Measurements from ENCODE around the gene LTF.

The LTF gene

DNA sequence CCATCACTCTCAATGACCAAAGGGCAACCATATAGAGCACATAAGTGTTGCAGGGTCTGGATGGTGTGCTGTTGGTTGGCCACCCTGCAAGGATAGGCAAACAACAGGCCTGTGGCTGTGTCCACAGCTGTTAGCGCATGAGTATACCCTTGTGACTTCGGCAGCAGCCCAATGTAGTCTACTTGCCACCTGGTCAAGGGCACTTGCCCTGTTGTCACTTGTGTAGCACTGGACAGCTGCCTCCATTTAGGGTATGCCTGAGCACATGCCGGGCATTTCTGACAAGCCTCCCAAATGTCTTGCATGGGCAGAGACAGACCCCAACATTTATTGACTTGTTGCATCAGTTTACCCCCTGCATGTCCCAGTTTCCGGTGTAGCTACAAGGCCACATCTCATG, 44.9 kb downstream of the LTF start:
- no peak overlapping the region for H3K27ac ChIP-seq (replicated peaks)
- no peak overlapping the region for H3K4me3 ChIP-seq (replicated peaks; ENCODE audit: insufficient read depth, low read length)
- H3K27me3 ChIP-seq (ENCODE audit: insufficient read depth, poor library complexity, severe bottlenecking), result no peaks in the 10 kb centered on the region
- no peak for DNase-seq (ENCODE audit: low read depth in 1 of 2, low spot score in 1 of 2)
- TF ChIP-seq CTCF (IDR thresholded peaks at IDR 0.05; ENCODE audit: insufficient read depth, low read length) (no peak), SPI1 (IDR thresholded peaks at IDR 0.05; ENCODE audit: borderline replicate concordance, low read depth) (no peak), POLR2AphosphoS5 (IDR thresholded peaks at IDR 0.05; ENCODE audit: low read depth) (no peak), GABPA (IDR thresholded peaks at IDR 0.05; ENCODE audit: low read depth) (no peak)
- TF ChIP-seq, protein P1, sequence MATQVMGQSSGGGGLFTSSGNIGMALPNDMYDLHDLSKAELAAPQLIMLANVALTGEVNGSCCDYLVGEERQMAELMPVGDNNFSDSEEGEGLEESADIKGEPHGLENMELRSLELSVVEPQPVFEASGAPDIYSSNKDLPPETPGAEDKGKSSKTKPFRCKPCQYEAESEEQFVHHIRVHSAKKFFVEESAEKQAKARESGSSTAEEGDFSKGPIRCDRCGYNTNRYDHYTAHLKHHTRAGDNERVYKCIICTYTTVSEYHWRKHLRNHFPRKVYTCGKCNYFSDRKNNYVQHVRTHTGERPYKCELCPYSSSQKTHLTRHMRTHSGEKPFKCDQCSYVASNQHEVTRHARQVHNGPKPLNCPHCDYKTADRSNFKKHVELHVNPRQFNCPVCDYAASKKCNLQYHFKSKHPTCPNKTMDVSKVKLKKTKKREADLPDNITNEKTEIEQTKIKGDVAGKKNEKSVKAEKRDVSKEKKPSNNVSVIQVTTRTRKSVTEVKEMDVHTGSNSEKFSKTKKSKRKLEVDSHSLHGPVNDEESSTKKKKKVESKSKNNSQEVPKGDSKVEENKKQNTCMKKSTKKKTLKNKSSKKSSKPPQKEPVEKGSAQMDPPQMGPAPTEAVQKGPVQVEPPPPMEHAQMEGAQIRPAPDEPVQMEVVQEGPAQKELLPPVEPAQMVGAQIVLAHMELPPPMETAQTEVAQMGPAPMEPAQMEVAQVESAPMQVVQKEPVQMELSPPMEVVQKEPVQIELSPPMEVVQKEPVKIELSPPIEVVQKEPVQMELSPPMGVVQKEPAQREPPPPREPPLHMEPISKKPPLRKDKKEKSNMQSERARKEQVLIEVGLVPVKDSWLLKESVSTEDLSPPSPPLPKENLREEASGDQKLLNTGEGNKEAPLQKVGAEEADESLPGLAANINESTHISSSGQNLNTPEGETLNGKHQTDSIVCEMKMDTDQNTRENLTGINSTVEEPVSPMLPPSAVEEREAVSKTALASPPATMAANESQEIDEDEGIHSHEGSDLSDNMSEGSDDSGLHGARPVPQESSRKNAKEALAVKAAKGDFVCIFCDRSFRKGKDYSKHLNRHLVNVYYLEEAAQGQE (IDR thresholded peaks at IDR 0.05; ENCODE audit: insufficient replicate concordance, low read depth), result no peak

DNA sequence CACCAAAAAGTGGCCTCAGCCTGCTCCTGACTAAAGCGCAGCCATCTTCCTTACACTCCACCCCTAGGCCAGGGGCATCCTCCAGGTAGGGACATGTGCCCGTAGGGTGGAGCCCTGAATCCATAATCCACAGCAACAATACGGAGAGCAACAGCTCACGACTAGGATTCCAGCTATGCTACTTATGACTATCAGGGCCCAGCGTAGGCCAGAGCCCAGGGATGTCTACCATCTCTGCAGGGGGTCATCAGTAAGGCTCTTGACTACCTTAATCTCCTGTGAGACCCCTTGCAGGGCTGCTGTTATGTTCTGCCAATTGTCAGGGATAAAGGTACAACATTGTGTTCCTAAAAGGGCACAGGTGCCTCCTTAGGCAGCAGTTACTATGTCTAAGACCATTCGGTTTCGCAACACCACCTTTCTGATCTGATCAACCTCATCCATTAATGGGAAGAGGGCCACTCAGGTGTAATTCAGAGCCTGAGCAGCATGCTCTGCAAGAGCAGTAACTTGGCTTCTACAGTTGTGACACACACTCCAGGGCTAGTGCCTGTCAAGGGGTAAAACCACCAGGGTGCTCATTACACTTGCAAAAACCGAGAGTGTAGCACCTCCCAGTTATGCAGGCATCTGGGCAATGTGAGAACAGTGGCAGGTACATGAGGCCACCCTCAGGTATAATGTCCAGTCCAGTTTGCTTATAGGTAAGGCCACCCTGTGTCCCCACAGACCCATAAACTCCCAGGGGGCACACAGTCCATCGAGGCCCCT, 46.7 kb downstream of the LTF start:
- TF ChIP-seq GABPA (IDR thresholded peaks at IDR 0.05; ENCODE audit: low read depth), result no peak
- no peak overlapping the region for H3K27ac ChIP-seq (replicated peaks)
- no peak for DNase-seq (ENCODE audit: low read depth in 1 of 2, low spot score in 1 of 2)
- no peaks in the 10 kb centered on the region for H3K27me3 ChIP-seq (ENCODE audit: insufficient read depth, poor library complexity, severe bottlenecking)
- H3K4me3 ChIP-seq (replicated peaks; ENCODE audit: insufficient read depth, low read length), result no peak overlapping the region

DNA sequence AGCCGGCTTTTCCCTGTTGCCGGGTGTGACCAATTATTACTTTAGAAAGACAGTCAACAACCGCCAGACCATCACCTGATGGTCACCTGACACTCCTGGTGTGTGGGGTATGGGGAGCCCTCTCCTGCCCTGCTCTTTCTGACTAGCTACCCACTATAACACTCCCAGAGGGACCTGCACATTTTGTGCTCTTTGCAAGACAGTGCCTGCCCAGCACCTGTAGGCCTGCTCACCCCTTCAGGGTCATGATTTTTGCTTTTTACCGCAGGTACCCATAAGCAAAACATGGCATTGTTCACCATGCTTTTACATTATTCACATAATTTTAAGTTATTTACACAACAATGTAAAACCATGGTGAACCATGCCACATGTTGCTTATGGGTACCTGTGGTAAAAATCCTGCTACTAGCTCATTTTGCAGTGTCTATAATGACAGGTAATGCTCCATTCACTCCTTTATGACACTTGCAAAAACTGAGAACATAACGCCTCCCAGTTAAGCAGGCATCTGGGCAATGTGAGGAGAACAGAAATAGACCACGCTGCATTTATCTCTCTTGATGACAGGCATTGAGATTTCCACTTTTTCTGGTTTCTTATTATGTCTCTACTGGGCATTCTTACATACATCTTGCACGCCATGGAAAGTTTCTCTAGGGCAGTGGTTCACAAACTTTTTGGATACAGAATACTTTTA, 47.7 kb downstream of the LTF start:
- Histone ChIP-seq H3K4me3 (replicated peaks; ENCODE audit: insufficient read depth, low read length) (no peak overlapping the region), H3K27ac (replicated peaks) (no peak overlapping the region), H3K27me3 (ENCODE audit: insufficient read depth, poor library complexity, severe bottlenecking) (no peaks in the 10 kb centered on the region)
- TF ChIP-seq POLR2AphosphoS5 (IDR thresholded peaks at IDR 0.05; ENCODE audit: low read depth) (no peak), SPI1 (IDR thresholded peaks at IDR 0.05; ENCODE audit: borderline replicate concordance, low read depth) (no peak), CTCF (IDR thresholded peaks at IDR 0.05; ENCODE audit: insufficient read depth, low read length) (no peak), GABPA (IDR thresholded peaks at IDR 0.05; ENCODE audit: low read depth) (no peak)
- TF ChIP-seq, protein P1 (IDR thresholded peaks at IDR 0.05; ENCODE audit: insufficient replicate concordance, low read depth), result no peak
- no peak for DNase-seq (ENCODE audit: low read depth in 1 of 2, low spot score in 1 of 2)

DNA sequence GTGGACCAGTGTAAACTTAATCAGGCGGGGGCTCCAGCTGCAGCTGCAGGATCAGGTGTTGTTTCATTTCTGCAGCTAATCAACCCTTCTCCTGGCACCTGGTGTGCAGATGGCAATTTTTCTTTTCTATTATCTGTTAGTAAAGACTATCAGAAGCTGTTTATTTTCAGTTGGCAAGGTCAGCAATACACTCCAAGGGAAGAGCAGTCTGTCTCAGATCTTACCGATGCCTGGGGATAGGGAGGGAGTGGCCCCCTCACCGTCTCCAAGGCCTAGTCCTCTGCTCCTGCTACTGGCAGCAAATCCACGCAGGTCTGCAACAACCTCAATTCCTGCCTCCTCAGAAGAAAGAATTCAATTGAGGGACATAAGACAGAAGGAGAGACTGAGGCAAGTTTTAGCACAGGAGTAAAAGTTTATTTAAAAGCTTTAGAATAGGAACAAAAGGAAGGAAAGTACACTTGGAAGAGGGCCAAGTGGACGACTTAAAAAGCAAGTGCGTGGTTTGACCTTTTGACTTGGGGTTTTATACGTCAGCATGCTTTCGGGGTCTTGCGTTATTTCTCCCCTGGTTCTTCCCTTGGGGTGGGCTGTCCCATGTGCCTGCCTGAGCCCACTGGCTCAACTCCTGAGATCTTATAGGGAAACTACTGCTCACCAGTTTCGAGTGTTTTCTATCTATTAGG, 48.4 kb downstream of the LTF start:
- Histone ChIP-seq H3K27me3 (ENCODE audit: insufficient read depth, poor library complexity, severe bottlenecking) (no peaks in the 10 kb centered on the region), H3K4me3 (replicated peaks; ENCODE audit: insufficient read depth, low read length) (no peak overlapping the region), H3K27ac (replicated peaks) (no peak overlapping the region)
- TF ChIP-seq CTCF (IDR thresholded peaks at IDR 0.05; ENCODE audit: insufficient read depth, low read length) (no peak), GABPA (IDR thresholded peaks at IDR 0.05; ENCODE audit: low read depth) (no peak), POLR2AphosphoS5 (IDR thresholded peaks at IDR 0.05; ENCODE audit: low read depth) (no peak), SPI1 (IDR thresholded peaks at IDR 0.05; ENCODE audit: borderline replicate concordance, low read depth) (no peak)
- TF ChIP-seq, protein P1 (IDR thresholded peaks at IDR 0.05; ENCODE audit: insufficient replicate concordance, low read depth), result no peak
- no peak for DNase-seq (ENCODE audit: low read depth in 1 of 2, low spot score in 1 of 2)

All from HL-60 (cell line).